ENCODE data around the gene CTTNBP2NL.
"Not testable (repeated sequence)": the region's sequence is repeated elsewhere in the genome, so short reads cannot be mapped to it uniquely, and the experiment has no call there.

CTTNBP2NL gene

GRCh38 chr1:112466078-112466660, 70.2 kb downstream of the CTTNBP2NL start:
- DNase-seq = peak; percentile 62 to 82 (median 77)

GRCh38 chr1:112470324-112470723, 74.3 kb downstream of the CTTNBP2NL start:
- not testable (repeated sequence) for DNase-seq

- DNase-seq = no peak
These were observed 75.0 kb downstream of the CTTNBP2NL start for GRCh38 chr1:112470966-112471365.

GRCh38 chr1:112472142-112472541, 76.1 kb downstream of the CTTNBP2NL start:
- DNase-seq = no peak

GRCh38 chr1:112477550-112477949, 81.5 kb downstream of the CTTNBP2NL start:
- no peak for DNase-seq

- DNase-seq = no peak
These were observed 82.3 kb downstream of the CTTNBP2NL start for GRCh38 chr1:112478314-112478713.

- not testable (repeated sequence) for DNase-seq
These were observed 90.0 kb downstream of the CTTNBP2NL start for GRCh38 chr1:112486063-112486462.

- not testable (repeated sequence) for DNase-seq
These were observed 91.7 kb downstream of the CTTNBP2NL start for GRCh38 chr1:112487686-112488085.

GRCh38 chr1:112488141-112488540, 92.1 kb downstream of the CTTNBP2NL start:
- DNase-seq = no peak

- DNase-seq = no peak
These were observed 96.1 kb downstream of the CTTNBP2NL start for GRCh38 chr1:112492076-112492475.

- no peak for DNase-seq
These were observed 97.3 kb downstream of the CTTNBP2NL start for GRCh38 chr1:112493351-112493750.

GRCh38 chr1:112496290-112496689, 100.3 kb downstream of the CTTNBP2NL start:
- DNase-seq = no peak

- DNase-seq = peak in 4 of 5 donors; percentile 25 to 47 (median 38)
These were observed 106.0 kb downstream of the CTTNBP2NL start for GRCh38 chr1:112501810-112502641.

- no peak for DNase-seq
These were observed 106.8 kb downstream of the CTTNBP2NL start for GRCh38 chr1:112502826-112503225.

GRCh38 chr1:112504001-112504660, 108.1 kb downstream of the CTTNBP2NL start:
- no peak for DNase-seq

- no peak for DNase-seq
These were observed 108.8 kb downstream of the CTTNBP2NL start for GRCh38 chr1:112504661-112505399.

GRCh38 chr1:112505400-112505785, 109.4 kb downstream of the CTTNBP2NL start:
- DNase-seq = no peak

- no peak for DNase-seq
These were observed 109.9 kb downstream of the CTTNBP2NL start for GRCh38 chr1:112505878-112506277.

- DNase-seq = no peak
These were observed 110.3 kb downstream of the CTTNBP2NL start for GRCh38 chr1:112506306-112506705.

- DNase-seq = no peak
These were observed 110.7 kb downstream of the CTTNBP2NL start for GRCh38 chr1:112506731-112507130.

- DNase-seq = no peak
These were observed 111.3 kb downstream of the CTTNBP2NL start for GRCh38 chr1:112507336-112507735.

- DNase-seq = peak in 1 of 5 donors; percentile 6
These were observed 111.9 kb downstream of the CTTNBP2NL start for GRCh38 chr1:112507921-112508277.

All from T-helper 1 cell (primary cell).